ENCODE data around the gene TTC13. TPM values are rescaled to one million over a fixed set of nuclear protein-coding genes. Genes with fewer than 3 reads are reported as not detected.

Gene TTC13
- polyA plus RNA-seq, 1 of the 3 experiments (the other 2 are of a cell fraction): 5.5 TPM

- DNase-seq: no peak
- H3K9ac ChIP-seq: no peak overlapping the region
- ChIA-PET CTCF (no interaction called here), POLR2A (no interaction called here)
- no peaks in the 10 kb centered on the region for H3K79me2 ChIP-seq (ENCODE audit: insufficient read depth)
- H3K4me2 ChIP-seq: no peak overlapping the region
- H3K27ac ChIP-seq (ENCODE audit: low read depth in 2 of 2, low read length in 1 of 2): no peak overlapping the region
- peaks cover 7% of the 10 kb centered on the region; the same call in 1 of the 2 replicates for H3K9me3 ChIP-seq
- H3K4me1 ChIP-seq (ENCODE audit: control insufficient read depth in 1 of 2, insufficient read depth in 2 of 2, low read depth in 1 of 2, low read length in 1 of 2): no peaks in the 10 kb centered on the region
- no peaks in the 10 kb centered on the region for H4K20me1 ChIP-seq (ENCODE audit: insufficient read depth)
- 79% methylated on average over 5 of the region's 5 CpGs for WGBS (ENCODE audit: low lambda C conversion rate)
- no peak overlapping the region for H3K4me3 ChIP-seq (ENCODE audit: low read depth in 2 of 2, low read length in 1 of 2)
- no peaks in the 10 kb centered on the region for H3K27me3 ChIP-seq (ENCODE audit: insufficient read depth)
- H3K36me3 ChIP-seq (replicated peaks in 1 of 2; ENCODE audit: control insufficient read depth in 1 of 2, insufficient read depth in 2 of 2, low read length in 1 of 2): no peaks in the 10 kb centered on the region
- no peak for TF ChIP-seq RFX5 (IDR thresholded peaks at IDR 0.05; ENCODE audit: low read length)
- TF ChIP-seq USF1 (IDR thresholded peaks at IDR 0.05; ENCODE audit: borderline replicate concordance, low read depth): no peak
- TF ChIP-seq TAF1 (IDR thresholded peaks at IDR 0.05; ENCODE audit: borderline replicate concordance, low read depth, low read length): no peak
- no peak for TF ChIP-seq CTCF (IDR thresholded peaks at IDR 0.05)
- TF ChIP-seq JUND (IDR thresholded peaks at IDR 0.05): no peak
- no peak for TF ChIP-seq MAX (IDR thresholded peaks at IDR 0.05; ENCODE audit: low read depth)
- TF ChIP-seq ZBTB33 (IDR thresholded peaks at IDR 0.05; ENCODE audit: borderline replicate concordance, low read depth): no peak
- TF ChIP-seq RXRA (IDR thresholded peaks at IDR 0.05; ENCODE audit: borderline replicate concordance, low read depth): no peak
- TF ChIP-seq RCOR1 (IDR thresholded peaks at IDR 0.05; ENCODE audit: low read length): no peak
- TF ChIP-seq FOSL2 (IDR thresholded peaks at IDR 0.05; ENCODE audit: borderline replicate concordance, low read depth): no peak
- no peak for TF ChIP-seq GABPA (IDR thresholded peaks at IDR 0.05; ENCODE audit: low read depth)
- TF ChIP-seq EP300 (IDR thresholded peaks at IDR 0.05; ENCODE audit: borderline replicate concordance in 1 of 2, low read depth in 1 of 2, low read length in 1 of 2): no peak
- TF ChIP-seq NRF1 (IDR thresholded peaks at IDR 0.05; ENCODE audit: low read depth, low read length): no peak
- TF ChIP-seq USF2 (IDR thresholded peaks at IDR 0.05; ENCODE audit: borderline replicate concordance, low read depth, low read length): no peak
- TF ChIP-seq PBX3 (IDR thresholded peaks at IDR 0.05): no peak
- TF ChIP-seq ELF1 (IDR thresholded peaks at IDR 0.05): no peak
- TF ChIP-seq RAD21 (IDR thresholded peaks at IDR 0.05; ENCODE audit: low read length): no peak
- TF ChIP-seq EZH2phosphoT487 (IDR thresholded peaks at IDR 0.05; ENCODE audit: borderline replicate concordance, low read depth): no peak
- TF ChIP-seq TEAD4 (IDR thresholded peaks at IDR 0.05; ENCODE audit: borderline replicate concordance, insufficient read depth): no peak
- TF ChIP-seq FOXM1 (IDR thresholded peaks at IDR 0.05; ENCODE audit: low read depth): no peak
- no peak overlapping the region for H2AFZ ChIP-seq (ENCODE audit: low read depth)
- no peaks in the 10 kb centered on the region for H3F3A ChIP-seq (replicated peaks; ENCODE audit: insufficient read depth)
- no peaks in the 10 kb centered on the region for H3K9me2 ChIP-seq
Measured at GRCh38 chr1:231011963-231012362, 33.3 kb upstream of the TTC13 start.

All from SK-N-SH (cell line).